GM20000 (cell line): ENCODE data around the gene PFKL.

Experiments
- DNase-seq: peaks from one replicate; pipeline ENCODE4 v3.0.0; 2012; ENCODE audit warnings: low spot score
- TF ChIP-seq, protein P1 (sequence below): IDR thresholded peaks from 2 replicates; pipeline ENCODE4 v1.5.1; 2012; ENCODE audit warnings: mild to moderate bottlenecking, control low read depth; ENCODE audit errors: extremely low read depth, missing control alignments

The PFKL gene

DNA sequence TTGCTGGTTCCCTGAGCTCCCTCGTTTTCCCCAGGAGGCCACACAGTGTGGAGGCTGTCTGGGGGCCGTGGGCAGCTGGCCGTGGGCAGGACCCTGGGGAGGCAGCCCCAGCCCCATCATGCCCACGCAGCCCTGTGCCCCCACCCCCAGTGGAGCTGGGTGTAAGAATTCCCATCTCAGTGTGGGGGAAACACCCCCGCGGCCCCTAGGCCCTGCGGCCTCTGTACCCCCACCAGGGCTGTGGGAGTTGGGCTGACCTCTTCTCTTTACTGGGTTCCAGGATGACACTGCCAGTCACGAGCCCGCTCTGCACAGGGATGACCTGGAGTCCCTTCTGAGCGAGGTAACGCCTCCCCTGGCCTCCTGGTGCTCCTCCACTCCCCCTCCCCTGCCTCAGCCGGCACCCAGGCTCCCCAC lies 3.7 kb upstream of the PFKL start:
- TF ChIP-seq, protein P1, sequence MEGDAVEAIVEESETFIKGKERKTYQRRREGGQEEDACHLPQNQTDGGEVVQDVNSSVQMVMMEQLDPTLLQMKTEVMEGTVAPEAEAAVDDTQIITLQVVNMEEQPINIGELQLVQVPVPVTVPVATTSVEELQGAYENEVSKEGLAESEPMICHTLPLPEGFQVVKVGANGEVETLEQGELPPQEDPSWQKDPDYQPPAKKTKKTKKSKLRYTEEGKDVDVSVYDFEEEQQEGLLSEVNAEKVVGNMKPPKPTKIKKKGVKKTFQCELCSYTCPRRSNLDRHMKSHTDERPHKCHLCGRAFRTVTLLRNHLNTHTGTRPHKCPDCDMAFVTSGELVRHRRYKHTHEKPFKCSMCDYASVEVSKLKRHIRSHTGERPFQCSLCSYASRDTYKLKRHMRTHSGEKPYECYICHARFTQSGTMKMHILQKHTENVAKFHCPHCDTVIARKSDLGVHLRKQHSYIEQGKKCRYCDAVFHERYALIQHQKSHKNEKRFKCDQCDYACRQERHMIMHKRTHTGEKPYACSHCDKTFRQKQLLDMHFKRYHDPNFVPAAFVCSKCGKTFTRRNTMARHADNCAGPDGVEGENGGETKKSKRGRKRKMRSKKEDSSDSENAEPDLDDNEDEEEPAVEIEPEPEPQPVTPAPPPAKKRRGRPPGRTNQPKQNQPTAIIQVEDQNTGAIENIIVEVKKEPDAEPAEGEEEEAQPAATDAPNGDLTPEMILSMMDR, result no peak
- no peak for DNase-seq

DNA sequence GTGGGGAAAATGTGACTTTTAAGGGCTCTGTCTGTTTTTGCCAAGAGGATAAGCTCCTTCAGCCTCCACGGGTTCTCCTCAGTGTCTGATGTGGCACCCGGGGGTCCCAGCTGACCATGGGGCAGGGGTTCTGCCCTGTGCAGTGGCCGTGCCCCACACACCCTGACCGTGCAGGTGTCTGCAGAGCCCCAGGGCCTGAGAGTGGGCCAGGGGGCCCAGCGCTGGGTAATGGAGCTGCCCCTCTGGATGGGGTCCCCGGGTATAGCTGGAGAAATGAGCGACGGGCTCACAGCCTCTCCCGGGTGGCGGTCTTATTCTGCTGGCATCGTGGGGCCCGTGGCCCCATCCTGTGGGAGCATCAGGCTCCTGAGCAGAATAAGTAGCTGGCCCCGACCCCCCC lies 2.9 kb upstream of the PFKL start:
- no peak for DNase-seq
- TF ChIP-seq, protein P1, result no peak

DNA sequence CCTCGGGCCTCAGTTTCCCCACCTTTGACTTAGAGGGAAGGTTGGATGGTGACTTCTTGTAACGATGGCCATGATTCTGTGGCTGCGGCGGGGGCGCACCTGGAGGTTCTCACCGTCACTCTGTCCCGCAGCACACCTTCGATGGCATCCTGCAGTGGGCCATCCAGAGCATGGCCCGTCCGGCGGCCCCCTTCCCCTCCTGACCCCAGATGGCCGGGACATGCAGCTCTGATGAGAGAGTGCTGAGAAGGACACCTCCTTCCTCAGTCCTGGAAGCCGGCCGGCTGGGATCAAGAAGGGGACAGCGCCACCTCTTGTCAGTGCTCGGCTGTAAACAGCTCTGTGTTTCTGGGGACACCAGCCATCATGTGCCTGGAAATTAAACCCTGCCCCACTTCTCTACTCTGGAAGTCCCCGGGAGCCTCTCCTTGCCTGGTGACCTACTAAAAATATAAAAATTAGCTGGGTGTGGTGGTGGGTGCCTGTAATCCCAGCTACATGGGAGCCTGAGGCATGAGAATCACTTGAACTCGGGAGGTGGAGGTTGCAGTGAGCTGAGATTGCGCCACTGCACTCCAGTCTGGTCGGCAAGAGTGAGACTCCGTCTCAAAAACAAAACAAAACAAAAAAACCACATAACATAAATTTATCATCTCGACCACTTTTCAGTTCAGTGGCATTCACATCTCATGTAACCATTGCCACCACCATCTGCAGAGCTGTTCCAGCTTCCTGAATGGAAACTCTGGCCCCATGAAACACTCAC lies 2.1 kb upstream of the PFKL start:
- TF ChIP-seq, protein P1, result peak; percentile 72
- peak; percentile 95 for DNase-seq

DNA sequence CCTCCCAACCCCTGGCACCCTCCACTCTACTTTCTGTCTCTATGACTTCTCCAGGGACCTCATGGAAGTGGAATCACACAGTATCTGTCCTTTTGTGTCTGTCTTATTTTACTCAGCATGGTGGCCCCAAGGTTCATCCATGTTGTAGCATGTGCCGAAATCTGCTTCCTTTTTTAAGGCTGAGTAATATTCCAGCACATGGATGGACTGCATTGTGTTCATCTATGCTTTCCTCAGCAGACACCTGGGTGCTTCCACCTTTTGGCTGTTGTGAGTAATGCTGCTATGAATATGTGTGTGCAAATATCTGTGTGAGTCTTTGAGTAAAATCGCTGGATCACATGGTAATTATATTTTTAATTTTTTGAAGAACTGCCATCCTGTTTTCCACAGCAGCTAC lies 1.6 kb upstream of the PFKL start:
- DNase-seq, result no peak
- TF ChIP-seq, protein P1, result no peak

DNA sequence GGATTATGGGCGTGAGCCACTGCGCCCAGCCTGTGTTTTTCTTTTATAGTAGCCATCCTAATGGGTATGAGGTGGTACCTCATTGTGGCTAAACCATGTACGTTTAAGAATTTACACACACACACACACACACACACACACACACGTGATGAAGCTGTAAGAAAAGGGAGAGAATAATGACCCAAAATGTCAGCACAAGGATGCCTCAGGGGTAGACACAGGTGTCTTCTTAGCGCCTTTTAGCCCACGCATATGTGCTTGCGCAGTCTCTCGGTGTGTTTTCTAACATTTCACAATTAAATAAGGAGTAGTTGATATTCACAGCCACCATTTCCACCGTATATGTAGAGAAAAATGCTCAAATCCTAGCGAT lies 782 bp upstream of the PFKL start:
- peak; percentile 77 for DNase-seq
- TF ChIP-seq, protein P1, result no peak

DNA sequence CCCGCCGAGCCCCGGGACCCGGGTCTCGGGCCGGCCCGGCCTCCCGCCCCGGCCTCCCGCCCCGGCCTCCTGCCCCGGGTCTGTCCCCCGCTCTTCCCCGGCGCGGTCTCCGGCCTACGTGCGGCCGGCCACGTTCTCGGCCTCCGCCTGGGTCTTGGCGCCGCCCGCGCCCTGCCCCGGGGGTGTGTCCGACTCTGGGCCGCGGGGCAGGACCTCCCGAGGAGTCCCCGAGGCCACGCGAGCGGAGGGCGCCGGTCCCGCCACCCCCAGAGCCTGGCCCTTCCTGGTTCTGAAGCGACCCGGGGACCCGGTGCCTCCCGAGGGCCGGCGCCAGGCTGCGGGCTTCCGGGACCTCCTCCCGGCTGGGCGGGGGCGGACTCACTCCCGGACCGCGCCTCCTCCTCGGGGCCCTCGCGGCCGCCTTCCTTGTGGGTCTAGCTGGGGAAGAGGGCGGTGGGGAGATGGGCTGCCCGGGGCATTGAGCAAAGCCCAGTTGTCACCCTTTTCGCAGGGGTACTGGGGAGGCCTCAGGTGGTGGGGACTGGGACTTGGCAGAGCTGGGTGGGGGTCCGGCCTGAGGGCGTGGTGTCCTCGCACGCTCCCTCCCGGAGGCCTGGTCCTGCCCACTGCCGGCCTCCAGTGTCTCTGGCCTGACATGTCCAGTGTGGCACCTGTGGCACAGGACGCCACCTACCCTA lies 558 bp downstream of the PFKL start:
- peak; percentile 91 for DNase-seq
- TF ChIP-seq, protein P1, result no peak

DNA sequence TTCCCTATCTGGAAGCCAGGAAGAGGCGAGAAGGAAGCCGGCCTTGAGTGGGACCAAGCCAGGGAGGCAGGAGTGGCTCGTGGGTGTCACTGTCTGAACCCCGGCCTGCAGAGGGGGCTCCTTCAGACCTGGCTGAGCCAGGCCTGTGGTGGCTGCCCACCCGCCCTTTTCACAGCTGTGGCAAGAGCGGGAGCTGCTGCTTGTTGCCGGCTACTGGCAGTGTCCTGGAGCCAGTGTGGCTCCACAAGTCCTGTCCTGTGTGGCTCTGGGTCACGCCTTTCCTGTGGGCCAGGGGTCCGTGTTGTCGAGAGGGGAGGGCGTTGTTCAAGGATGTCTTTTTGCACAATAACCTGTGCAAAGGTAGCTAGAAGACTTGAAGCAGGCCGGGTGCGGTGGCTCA lies 1.3 kb downstream of the PFKL start:
- DNase-seq, result no peak
- TF ChIP-seq, protein P1, result no peak
